K562 (cell line): ENCODE data around the gene TMEM267. TPM values are rescaled to one million over a fixed set of nuclear protein-coding genes. Genes with fewer than 3 reads are reported as not detected.

Experiments
- ARID3B ChIP-seq: fragments of 250-450 bp; sonication (Bioruptor Pico); IDR thresholded peaks from 2 replicates; pipeline ENCODE4 v1.4.0; 2020; ENCODE audit warnings: borderline replicate concordance
- C11orf30 ChIP-seq: fragments of 450-650 bp; IDR thresholded peaks from 2 replicates; pipeline ENCODE4 v1.6.1; 2016; ENCODE audit warnings: low read depth, mild to moderate bottlenecking
- CBFA2T3 ChIP-seq: fragments of 450-650 bp; IDR thresholded peaks from 2 replicates; pipeline ENCODE4 v1.6.1; 2017
- ILF3 ChIP-seq: fragments of 450-650 bp; IDR thresholded peaks from 2 replicates; pipeline ENCODE4 v1.6.1; 2018; ENCODE audit warnings: antibody characterized with exemption, mild to moderate bottlenecking, moderate library complexity, borderline replicate concordance
- KLF6 ChIP-seq: fragments of 250-450 bp; sonication (Bioruptor Pico); IDR thresholded peaks from 2 replicates; pipeline ENCODE4 v1.4.0; 2020; ENCODE audit warnings: mild to moderate bottlenecking, moderate library complexity, borderline replicate concordance
- MAFF ChIP-seq: IDR thresholded peaks from 2 replicates; pipeline ENCODE4 v1.6.1; 2012; ENCODE audit warnings: low read length, improper control_type of control experiment
- MCM2 ChIP-seq: fragments of 450-650 bp; IDR thresholded peaks from 2 replicates; pipeline ENCODE4 v1.6.1; 2017; ENCODE audit warnings: low read depth, mild to moderate bottlenecking
- MTA2 ChIP-seq: fragments of 450-650 bp; IDR thresholded peaks from 2 replicates; pipeline ENCODE4 v1.6.1; 2016; ENCODE audit warnings: low read depth
- NFATC3 ChIP-seq: fragments of 450-650 bp; IDR thresholded peaks from 2 replicates; pipeline ENCODE4 v1.6.1; 2017; ENCODE audit warnings: mild to moderate bottlenecking
- NUFIP1 ChIP-seq: fragments of 450-650 bp; IDR thresholded peaks from 2 replicates; pipeline ENCODE4 v1.6.1; 2018; ENCODE audit not compliant: partially characterized antibody
- PTBP1 ChIP-seq: fragments of 200-400 bp; formaldehyde crosslinking; IDR thresholded peaks from 2 replicates; pipeline ENCODE4 v1.6.1; 2017; ENCODE audit warnings: low read depth, low read length
- RNF2 ChIP-seq: sonication (generic); IDR thresholded peaks from 2 replicates; pipeline ENCODE4 v1.6.1; 2016
- SAFB ChIP-seq: fragments of 200-400 bp; formaldehyde crosslinking; IDR thresholded peaks from 2 replicates; pipeline ENCODE4 v1.6.1; 2017; ENCODE audit warnings: low read depth, low read length, borderline replicate concordance
- STAG1 ChIP-seq: sonication (generic); formaldehyde crosslinking; IDR thresholded peaks from 2 replicates; pipeline ENCODE4 v1.5.0; 2020; ENCODE audit warnings: missing genetic modification reagents, borderline replicate concordance
- THAP7 ChIP-seq: fragments of 250-450 bp; sonication (Bioruptor Pico); IDR thresholded peaks from 2 replicates; pipeline ENCODE4 v1.5.0; 2021
- ZBTB5 ChIP-seq: fragments of 450-650 bp; IDR thresholded peaks from 2 replicates; pipeline ENCODE4 v1.6.1; 2017; ENCODE audit warnings: antibody characterized with exemption
- ZNF551 ChIP-seq: fragments of 250-450 bp; sonication (Bioruptor Pico); IDR thresholded peaks from 2 replicates; pipeline ENCODE4 v1.5.0; 2021; ENCODE audit warnings: mild to moderate bottlenecking, moderate library complexity
- ZNF586 ChIP-seq: fragments of 450-650 bp; formaldehyde crosslinking; conservative IDR thresholded peaks from 2 replicates; pipeline ENCODE4 v1.4.0; 2020; ENCODE audit warnings: mild to moderate bottlenecking, moderate library complexity
- ZSCAN29 ChIP-seq: fragments of 450-650 bp; IDR thresholded peaks from 2 replicates; pipeline ENCODE4 v1.6.1; 2017
- polyA plus RNA-seq, 8 experiments: library from polyadenylated mRNA; depleted of rRNA in 4 of 8; stranded (reverse) in 5 of 8; unstranded in 3 of 8; fragments of >200 nt; fragmentation: Nextera tagmentation in 2 of 8; fragmentation: Illumina TruSeq in 1 of 8; extraction: Ambion mirVana in 2 of 8; extraction: Trizol in 1 of 8; gene quantifications; 2 replicates each; pipeline versions ENCODE4 v1.2.1 to v1.2.3, GENCODE V29; 2011 to 2014; ENCODE audit warnings: inconsistent platforms in 1 of 8, missing spikeins in 1 of 8
- total RNA-seq, 7 experiments: library from RNA; depleted of rRNA in 6 of 7; stranded (reverse); fragments of >200 nt in 6 of 7; fragmentation: Illumina TruSeq in 2 of 7; extraction: Trizol in 2 of 7; gene quantifications; 2 replicates each; pipeline versions ENCODE4 v1.2.1 to v1.2.3, GENCODE V29; 2011 to 2021; ENCODE audit warnings: low replicate concordance in 1 of 7
- TF ChIP-seq, protein P1 (sequence below): sonication (generic); formaldehyde crosslinking; IDR thresholded peaks from 2 replicates; pipeline ENCODE4 v1.8.0; 2023; ENCODE audit warnings: mild to moderate bottlenecking, missing genetic modification reagents
- TF ChIP-seq, protein P2 (sequence below): fragments of 250-450 bp; sonication (Bioruptor Pico); IDR thresholded peaks from 2 replicates; pipeline ENCODE4 v1.8.0; 2021; ENCODE audit warnings: moderate library complexity, mild to moderate bottlenecking, inconsistent platforms
- TF ChIP-seq, protein P3 (sequence below): sonication (generic); formaldehyde crosslinking; IDR thresholded peaks from 2 replicates; pipeline ENCODE4 v1.9.0; 2022; ENCODE audit warnings: mild to moderate bottlenecking, missing genetic modification reagents
- TF ChIP-seq, protein P4 (sequence below): sonication (generic); formaldehyde crosslinking; IDR thresholded peaks from 2 replicates; pipeline ENCODE4 v1.5.0; 2020; ENCODE audit warnings: missing genetic modification reagents

TMEM267 gene
- total and polyA plus RNA-seq, 9 of the 15 experiments (the other 6 are each of a cell fraction or from before 2014, with no cell fraction given), result 8.1 to 61.1 (median 17.8) TPM

DNA sequence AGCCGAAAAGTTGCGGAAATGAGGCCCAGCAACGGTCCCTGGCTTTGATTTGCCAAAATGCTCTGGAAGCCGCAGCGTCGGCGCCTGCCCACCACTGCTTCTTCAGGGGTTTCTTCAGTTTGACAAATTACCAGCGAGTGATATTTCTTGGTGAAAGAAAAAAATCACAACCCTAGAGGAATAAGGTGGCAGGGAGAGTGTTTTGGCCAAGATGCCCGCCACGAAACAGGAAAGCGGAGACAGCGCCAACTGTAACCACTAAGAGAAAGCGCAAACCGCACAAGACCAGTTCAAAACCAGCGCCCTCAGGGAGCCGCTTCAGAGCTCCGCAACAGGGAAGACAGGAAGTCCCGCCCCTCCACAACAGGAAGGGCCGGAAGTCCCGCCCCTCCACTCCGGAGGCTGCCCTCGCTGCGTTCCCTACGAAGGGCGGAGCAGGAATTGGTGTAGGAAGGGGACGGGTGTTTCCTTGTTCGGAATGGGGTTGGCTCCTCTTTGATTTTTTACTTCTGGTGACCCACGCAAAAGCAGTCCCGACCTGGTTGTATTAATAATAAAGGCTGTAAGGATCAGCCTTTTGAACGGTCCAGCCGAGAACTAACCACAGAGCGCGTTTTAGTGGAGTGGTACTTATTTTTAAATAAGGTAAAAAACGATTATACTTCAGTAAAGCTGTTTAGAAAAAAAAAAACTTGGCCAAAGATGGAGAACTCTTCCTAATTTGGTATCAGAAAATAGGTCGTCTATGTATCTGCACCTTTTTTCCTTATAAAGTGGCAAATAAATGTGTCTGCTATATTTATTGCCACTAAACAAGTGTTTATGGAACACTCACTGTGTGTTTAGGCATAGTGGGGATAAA lies 31.4 kb upstream of the TMEM267 start, which contains the start of gene C5orf34 (continued):
- TF ChIP-seq, protein P1, sequence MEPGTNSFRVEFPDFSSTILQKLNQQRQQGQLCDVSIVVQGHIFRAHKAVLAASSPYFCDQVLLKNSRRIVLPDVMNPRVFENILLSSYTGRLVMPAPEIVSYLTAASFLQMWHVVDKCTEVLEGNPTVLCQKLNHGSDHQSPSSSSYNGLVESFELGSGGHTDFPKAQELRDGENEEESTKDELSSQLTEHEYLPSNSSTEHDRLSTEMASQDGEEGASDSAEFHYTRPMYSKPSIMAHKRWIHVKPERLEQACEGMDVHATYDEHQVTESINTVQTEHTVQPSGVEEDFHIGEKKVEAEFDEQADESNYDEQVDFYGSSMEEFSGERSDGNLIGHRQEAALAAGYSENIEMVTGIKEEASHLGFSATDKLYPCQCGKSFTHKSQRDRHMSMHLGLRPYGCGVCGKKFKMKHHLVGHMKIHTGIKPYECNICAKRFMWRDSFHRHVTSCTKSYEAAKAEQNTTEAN (CRISPR knock-in tag), result no peak
- TF ChIP-seq MAFF, result no peak
- no peak for TF ChIP-seq ARID3B (CRISPR knock-in tag)
- TF ChIP-seq SAFB, result no peak
- no peak for TF ChIP-seq KLF6 (CRISPR knock-in tag)
- TF ChIP-seq PTBP1, result no peak
- TF ChIP-seq MTA2, result no peak
- no peak for TF ChIP-seq ZNF551 (CRISPR knock-in tag)
- TF ChIP-seq, protein P2, sequence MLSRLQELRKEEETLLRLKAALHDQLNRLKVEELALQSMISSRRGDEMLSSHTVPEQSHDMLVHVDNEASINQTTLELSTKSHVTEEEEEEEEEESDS, result no peak
- TF ChIP-seq ZNF586 (CRISPR knock-in tag), result no peak
- no peak for TF ChIP-seq STAG1 (CRISPR knock-in tag)
- no peak for TF ChIP-seq ILF3
- no peak for TF ChIP-seq ZBTB5
- TF ChIP-seq NUFIP1, result no peak
- no peak for TF ChIP-seq THAP7 (CRISPR knock-in tag)
- no peak for TF ChIP-seq NFATC3
- TF ChIP-seq, protein P3, sequence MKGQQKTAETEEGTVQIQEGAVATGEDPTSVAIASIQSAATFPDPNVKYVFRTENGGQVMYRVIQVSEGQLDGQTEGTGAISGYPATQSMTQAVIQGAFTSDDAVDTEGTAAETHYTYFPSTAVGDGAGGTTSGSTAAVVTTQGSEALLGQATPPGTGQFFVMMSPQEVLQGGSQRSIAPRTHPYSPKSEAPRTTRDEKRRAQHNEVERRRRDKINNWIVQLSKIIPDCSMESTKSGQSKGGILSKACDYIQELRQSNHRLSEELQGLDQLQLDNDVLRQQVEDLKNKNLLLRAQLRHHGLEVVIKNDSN (CRISPR knock-in tag), result no peak
- TF ChIP-seq, protein P4, sequence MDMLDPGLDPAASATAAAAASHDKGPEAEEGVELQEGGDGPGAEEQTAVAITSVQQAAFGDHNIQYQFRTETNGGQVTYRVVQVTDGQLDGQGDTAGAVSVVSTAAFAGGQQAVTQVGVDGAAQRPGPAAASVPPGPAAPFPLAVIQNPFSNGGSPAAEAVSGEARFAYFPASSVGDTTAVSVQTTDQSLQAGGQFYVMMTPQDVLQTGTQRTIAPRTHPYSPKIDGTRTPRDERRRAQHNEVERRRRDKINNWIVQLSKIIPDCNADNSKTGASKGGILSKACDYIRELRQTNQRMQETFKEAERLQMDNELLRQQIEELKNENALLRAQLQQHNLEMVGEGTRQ (CRISPR knock-in tag), result no peak
- no peak for TF ChIP-seq MCM2
- TF ChIP-seq ZSCAN29, result no peak
- TF ChIP-seq RNF2, result peak; percentile 78
- no peak for TF ChIP-seq CBFA2T3
- no peak for TF ChIP-seq C11orf30
